Astrocyte of the spinal cord (primary cell): ENCODE measurements around the gene KLK13.

Source experiments
- DNase-seq: peaks from one replicate; pipeline ENCODE4 v3.0.0; 2011; ENCODE audit warnings: low read depth, low spot score
- H3K4me3 ChIP-seq: 2 replicates; pipeline ENCODE4 v1.5.1; 2011; ENCODE audit warnings: low read depth, mild to moderate bottlenecking, low read length, moderate library complexity
- in situ Hi-C: cut with HindIII; loops from 2 replicates; pipeline ENCODE4 v1.10.0; 2017; ENCODE audit warnings: low sequenced_read_pairs
- TF ChIP-seq, protein P1 (sequence below): IDR thresholded peaks from 2 replicates; pipeline ENCODE4 v1.5.1; 2012; ENCODE audit warnings: low read depth, mild to moderate bottlenecking, low read length, inconsistent platforms

The KLK13 gene

DNA sequence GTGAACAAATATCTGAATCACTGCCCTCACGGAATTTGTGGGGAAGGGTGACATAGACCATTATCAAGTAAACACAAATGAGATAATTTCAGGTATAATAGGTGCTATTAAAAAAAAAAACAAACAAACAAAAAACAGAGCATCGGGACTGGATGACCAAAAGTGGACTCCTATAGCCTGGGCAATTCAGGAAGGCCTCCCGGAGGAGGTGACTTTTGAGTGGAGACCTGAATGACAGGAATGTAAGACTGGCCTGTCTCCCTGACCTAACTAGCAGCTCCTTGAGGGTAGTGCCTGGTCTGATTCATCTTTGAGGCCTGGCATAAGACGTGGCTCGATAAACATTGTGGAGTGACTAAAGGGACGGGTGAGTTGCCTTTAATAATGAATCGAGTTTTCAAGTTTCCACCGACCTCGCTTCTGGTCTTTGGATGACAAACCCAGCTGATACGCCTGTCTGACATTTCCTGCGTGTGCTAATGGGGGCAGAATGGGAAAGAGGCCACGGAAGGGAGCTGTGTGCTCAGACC is 52.2 kb downstream of the KLK13 start:
- TF ChIP-seq, protein P1, sequence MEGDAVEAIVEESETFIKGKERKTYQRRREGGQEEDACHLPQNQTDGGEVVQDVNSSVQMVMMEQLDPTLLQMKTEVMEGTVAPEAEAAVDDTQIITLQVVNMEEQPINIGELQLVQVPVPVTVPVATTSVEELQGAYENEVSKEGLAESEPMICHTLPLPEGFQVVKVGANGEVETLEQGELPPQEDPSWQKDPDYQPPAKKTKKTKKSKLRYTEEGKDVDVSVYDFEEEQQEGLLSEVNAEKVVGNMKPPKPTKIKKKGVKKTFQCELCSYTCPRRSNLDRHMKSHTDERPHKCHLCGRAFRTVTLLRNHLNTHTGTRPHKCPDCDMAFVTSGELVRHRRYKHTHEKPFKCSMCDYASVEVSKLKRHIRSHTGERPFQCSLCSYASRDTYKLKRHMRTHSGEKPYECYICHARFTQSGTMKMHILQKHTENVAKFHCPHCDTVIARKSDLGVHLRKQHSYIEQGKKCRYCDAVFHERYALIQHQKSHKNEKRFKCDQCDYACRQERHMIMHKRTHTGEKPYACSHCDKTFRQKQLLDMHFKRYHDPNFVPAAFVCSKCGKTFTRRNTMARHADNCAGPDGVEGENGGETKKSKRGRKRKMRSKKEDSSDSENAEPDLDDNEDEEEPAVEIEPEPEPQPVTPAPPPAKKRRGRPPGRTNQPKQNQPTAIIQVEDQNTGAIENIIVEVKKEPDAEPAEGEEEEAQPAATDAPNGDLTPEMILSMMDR = no peak
- no peak for DNase-seq
- in situ Hi-C loops = no loop called here
- H3K4me3 ChIP-seq = no peak overlapping the region

DNA sequence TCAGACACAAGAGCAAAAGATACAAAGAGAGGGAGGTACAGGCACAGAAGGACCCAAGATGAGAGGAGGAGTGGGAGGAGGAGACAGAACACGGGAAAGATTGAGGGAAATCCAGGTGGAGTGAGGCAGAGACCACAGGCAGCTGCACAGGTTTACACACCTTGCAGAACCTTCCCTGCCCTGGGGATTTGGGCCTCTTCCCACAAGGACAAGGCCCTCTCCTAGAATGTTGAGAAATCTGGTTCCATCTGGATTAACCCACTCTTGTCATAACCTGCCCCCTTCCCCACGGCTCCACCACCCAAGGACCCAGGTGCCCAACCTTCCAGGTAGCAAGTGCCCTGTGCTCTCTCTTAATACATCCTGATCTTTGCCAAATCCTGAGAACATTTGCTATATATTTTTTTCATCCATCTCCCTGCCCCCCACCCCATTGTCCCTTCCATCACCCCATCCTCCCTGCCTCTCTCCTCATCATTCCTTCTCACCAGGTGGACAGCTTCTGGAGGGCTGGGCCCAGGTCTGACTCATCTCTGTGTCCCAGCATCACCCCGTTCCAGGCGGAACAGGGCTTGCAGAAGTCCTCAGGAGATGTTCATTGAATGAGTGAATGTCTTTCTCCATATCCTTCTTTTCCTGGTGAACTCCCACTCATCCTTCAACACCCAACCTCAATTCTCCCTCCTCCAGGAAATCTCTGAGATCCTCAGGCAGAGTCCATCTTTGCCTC is 54.7 kb downstream of the KLK13 start:
- in situ Hi-C loops = no loop called here
- no peak for DNase-seq
- no peak overlapping the region for H3K4me3 ChIP-seq
- TF ChIP-seq, protein P1 = no peak

DNA sequence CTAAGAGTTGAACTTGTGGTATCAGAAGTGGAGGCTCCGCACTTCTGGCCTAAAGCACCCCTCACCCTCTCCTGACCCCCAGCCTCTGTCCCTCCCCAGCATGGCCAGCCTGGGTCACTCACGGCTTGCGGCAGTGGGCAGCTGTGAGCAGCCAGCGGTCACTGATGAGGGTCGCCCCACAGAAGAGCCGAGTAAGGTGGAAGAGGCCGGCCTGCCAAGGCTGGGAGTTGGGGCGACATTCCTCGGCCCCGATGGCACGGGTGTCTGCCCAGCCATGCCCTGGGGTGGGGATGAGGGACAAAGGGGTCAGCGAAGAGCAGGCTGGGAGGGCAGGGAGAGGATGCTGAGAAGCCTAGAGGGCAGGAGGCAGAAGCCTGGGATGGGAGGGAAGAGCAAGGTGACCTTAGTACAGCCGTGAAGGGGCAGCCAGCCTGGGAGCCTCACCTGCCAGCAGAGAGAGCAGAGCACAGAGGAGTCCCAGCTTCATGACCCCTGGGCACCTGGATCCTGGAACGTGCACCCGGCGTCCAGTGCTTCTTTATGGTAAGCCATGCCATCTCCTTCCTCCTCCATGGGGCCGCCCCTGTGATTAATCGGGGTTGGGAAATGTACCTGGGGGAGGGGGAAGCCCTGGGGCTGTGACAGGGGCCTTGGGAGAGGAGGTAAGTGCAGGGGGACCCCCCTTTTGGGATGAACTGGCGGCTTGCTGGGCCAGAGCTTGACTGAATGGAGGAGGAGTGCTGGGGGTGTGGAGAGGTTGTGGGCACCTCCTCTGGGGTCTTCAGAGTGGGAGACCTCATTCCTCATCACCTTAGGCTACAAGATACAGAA is 55.6 kb downstream of the KLK13 start:
- H3K4me3 ChIP-seq = no peak overlapping the region
- TF ChIP-seq, protein P1 = no peak
- DNase-seq = no peak
- in situ Hi-C loops = no loop called here

GRCh38 chr19:51007488-51007887 is 57.4 kb downstream of the KLK13 start:
- DNase-seq = no peak
- TF ChIP-seq, protein P1 = no peak

DNA sequence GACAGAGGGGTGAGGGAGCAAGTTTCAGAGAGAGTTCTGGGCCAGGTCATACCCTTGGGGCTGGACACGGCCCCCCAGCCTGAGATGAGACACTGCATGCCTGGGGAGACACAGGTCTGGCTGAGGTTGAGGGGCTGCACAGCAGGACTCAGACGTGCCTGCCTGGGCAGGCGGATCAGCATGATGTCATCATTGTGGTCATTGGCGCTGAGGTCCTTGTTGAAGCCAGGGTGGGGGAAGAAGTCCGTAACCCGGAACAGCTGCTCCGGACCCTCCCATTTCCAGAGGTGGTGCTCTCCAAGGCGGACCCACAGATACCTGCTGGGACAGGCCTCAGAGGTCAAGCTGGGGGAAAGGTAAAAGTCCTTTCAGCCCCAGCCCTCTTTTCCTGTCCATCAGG is 58.5 kb downstream of the KLK13 start:
- H3K4me3 ChIP-seq = no peak overlapping the region
- in situ Hi-C loops = no loop called here
- TF ChIP-seq, protein P1 = no peak
- DNase-seq = no peak

More at GRCh38 chr19:51007488-51007887, 57.4 kb downstream of the KLK13 start:
- in situ Hi-C loops = no loop called here
- no peak overlapping the region for H3K4me3 ChIP-seq
